Stomach smooth muscle (tissue), 2 donors: ENCODE measurements around the gene ISCA2.

Experiments
- H3K27ac ChIP-seq: one replicate; pipeline ENCODE4 v1.7.0; 2013; ENCODE audit warnings: mild to moderate bottlenecking, low read length, inconsistent platforms
- H3K27me3 ChIP-seq, 2 donors: one replicate each; pipeline ENCODE4 v1.7.0; 2013; ENCODE audit warnings: low read length in 2 of 2; ENCODE audit not compliant: insufficient read depth in 2 of 2, control insufficient read depth in 1 of 2
- H3K36me3 ChIP-seq, 2 donors: one replicate each; pipeline ENCODE4 v1.7.0; 2013; ENCODE audit warnings: low read length in 2 of 2; ENCODE audit not compliant: control insufficient read depth in 2 of 2, insufficient read depth in 2 of 2
- H3K4me1 ChIP-seq: one replicate; pipeline ENCODE4 v1.7.0; 2013; ENCODE audit warnings: low read length; ENCODE audit not compliant: control insufficient read depth, insufficient read depth
- H3K4me3 ChIP-seq, 2 donors: one replicate each; pipeline ENCODE4 v1.7.0; 2013; ENCODE audit warnings: low read length in 2 of 2
- H3K9ac ChIP-seq, 2 donors: one replicate each; pipeline ENCODE4 v1.7.0; 2013; ENCODE audit warnings: low read length in 2 of 2, mild to moderate bottlenecking in 1 of 2
- H3K9me3 ChIP-seq, 2 donors: one replicate each; pipeline ENCODE4 v1.7.0; 2013; ENCODE audit warnings: low read length in 2 of 2; ENCODE audit not compliant: control insufficient read depth in 2 of 2
- donor health status: healthy.
- donor health status: Pancreatic carcinoma.

Gene ISCA2

GRCh38 chr14:74517731-74518130 is 24.2 kb downstream of the ISCA2 start:
- no peak overlapping the region for H3K4me3 ChIP-seq
- no peaks in the 10 kb centered on the region for H3K9me3 ChIP-seq
- H3K27me3 ChIP-seq: no peaks in the 10 kb centered on the region
- no peak overlapping the region for H3K9ac ChIP-seq
- peaks cover 3% of the 10 kb centered on the region for H3K4me1 ChIP-seq
- no peak overlapping the region for H3K27ac ChIP-seq
- no peaks in the 10 kb centered on the region for H3K36me3 ChIP-seq

GRCh38 chr14:74518221-74518620 is 24.7 kb downstream of the ISCA2 start:
- Histone ChIP-seq H3K27ac (no peak overlapping the region), H3K9me3 (no peaks in the 10 kb centered on the region), H3K27me3 (no peaks in the 10 kb centered on the region), H3K36me3 (no peaks in the 10 kb centered on the region), H3K4me3 (no peak overlapping the region), H3K9ac (no peak overlapping the region), H3K4me1 (peaks cover 3% of the 10 kb centered on the region)

GRCh38 chr14:74519316-74520074 is 25.9 kb downstream of the ISCA2 start:
- Histone ChIP-seq H3K9me3 (no peaks in the 10 kb centered on the region), H3K36me3 (no peaks in the 10 kb centered on the region), H3K9ac (no peak overlapping the region), H3K4me3 (no peak overlapping the region), H3K4me1 (no peaks in the 10 kb centered on the region), H3K27ac (no peak overlapping the region), H3K27me3 (no peaks in the 10 kb centered on the region)

GRCh38 chr14:74521756-74522155 is 28.2 kb downstream of the ISCA2 start:
- Histone ChIP-seq H3K9me3 (no peaks in the 10 kb centered on the region), H3K36me3 (no peaks in the 10 kb centered on the region), H3K27ac (no peak overlapping the region), H3K4me1 (no peaks in the 10 kb centered on the region), H3K4me3 (no peak overlapping the region), H3K27me3 (no peaks in the 10 kb centered on the region), H3K9ac (no peak overlapping the region)

- no peaks in the 10 kb centered on the region for H3K4me1 ChIP-seq
- H3K9me3 ChIP-seq: no peaks in the 10 kb centered on the region
- no peaks in the 10 kb centered on the region for H3K36me3 ChIP-seq
- no peak overlapping the region for H3K4me3 ChIP-seq
- no peak overlapping the region for H3K27ac ChIP-seq
- no peaks in the 10 kb centered on the region for H3K27me3 ChIP-seq
- no peak overlapping the region for H3K9ac ChIP-seq
Observed at GRCh38 chr14:74522740-74523139, 29.2 kb downstream of the ISCA2 start.

GRCh38 chr14:74524076-74524811 is 30.7 kb downstream of the ISCA2 start:
- no peaks in the 10 kb centered on the region for H3K36me3 ChIP-seq
- no peak overlapping the region for H3K27ac ChIP-seq
- no peak overlapping the region for H3K9ac ChIP-seq
- no peak overlapping the region for H3K4me3 ChIP-seq
- H3K27me3 ChIP-seq: no peaks in the 10 kb centered on the region
- no peaks in the 10 kb centered on the region for H3K9me3 ChIP-seq
- no peaks in the 10 kb centered on the region for H3K4me1 ChIP-seq

- Histone ChIP-seq H3K4me1 (no peaks in the 10 kb centered on the region), H3K9ac (no peak overlapping the region), H3K4me3 (no peak overlapping the region), H3K36me3 (no peaks in the 10 kb centered on the region), H3K27me3 (no peaks in the 10 kb centered on the region), H3K27ac (no peak overlapping the region), H3K9me3 (no peaks in the 10 kb centered on the region)
Observed at GRCh38 chr14:74524812-74525135, 31.2 kb downstream of the ISCA2 start.

- H3K36me3 ChIP-seq: no peaks in the 10 kb centered on the region
- no peak overlapping the region for H3K27ac ChIP-seq
- no peaks in the 10 kb centered on the region for H3K9me3 ChIP-seq
- no peak overlapping the region for H3K9ac ChIP-seq
- no peak overlapping the region for H3K4me3 ChIP-seq
- no peaks in the 10 kb centered on the region for H3K4me1 ChIP-seq
- no peaks in the 10 kb centered on the region for H3K27me3 ChIP-seq
Observed at GRCh38 chr14:74525361-74525851, 31.8 kb downstream of the ISCA2 start.

- Histone ChIP-seq H3K36me3 (no peaks in the 10 kb centered on the region), H3K27me3 (no peaks in the 10 kb centered on the region), H3K27ac (no peak overlapping the region), H3K4me1 (peaks cover 2% of the 10 kb centered on the region), H3K9me3 (no peaks in the 10 kb centered on the region), H3K9ac (no peak overlapping the region), H3K4me3 (no peak overlapping the region)
Observed at GRCh38 chr14:74526854-74527585, 33.5 kb downstream of the ISCA2 start.

GRCh38 chr14:74527736-74528280 is 34.2 kb downstream of the ISCA2 start:
- Histone ChIP-seq H3K4me1 (peaks cover 2% of the 10 kb centered on the region), H3K9ac (no peak overlapping the region), H3K27me3 (no peaks in the 10 kb centered on the region), H3K9me3 (no peaks in the 10 kb centered on the region), H3K36me3 (no peaks in the 10 kb centered on the region), H3K27ac (no peak overlapping the region), H3K4me3 (no peak overlapping the region)
